ENCODE data around the gene YY1AP1.
"Not testable (repeated sequence)": the region's sequence is repeated elsewhere in the genome, so short reads cannot be mapped to it uniquely, and the experiment has no call there.

- not testable (repeated sequence) for TF ChIP-seq CTCF (IDR thresholded peaks at IDR 0.05)
- peak in 1 of 4 donors; percentile 22 for TF ChIP-seq POLR2A (IDR thresholded peaks at IDR 0.05)
Observed at GRCh38 chr1:155689081-155689607, 570 bp upstream of the YY1AP1 start, which contains the start of gene DAP3.

Data from esophagus squamous epithelium (tissue), 4 donors.